Activated T-helper 1 cell treated with Interleukin-2 at 50 U/mL for 16 hours (primary cell): ENCODE data around the gene STX4.

ENCODE experiments used
- DNase-seq: peaks from one replicate; pipeline ENCODE4 v3.0.0-alpha.2; 2020; ENCODE audit warnings: low read depth

STX4 gene

GRCh38 chr16:31032736-31033708, at the start of gene STX4:
STX4 (plus strand) TSS chr16:31033558; CDS start chr16:31033806, 248 bp downstream.
- DNase-seq: peak; percentile 95

- no peak for DNase-seq
Observed at GRCh38 chr16:30983898-30984610, 49.3 kb upstream of the STX4 start.

GRCh38 chr16:30984669-30985400, 48.5 kb upstream of the STX4 start, which contains the start of gene HSD3B7:
HSD3B7 (plus strand) TSS chr16:30985207; CDS start chr16:30985659, 452 bp downstream.
- DNase-seq: peak; percentile 69

GRCh38 chr16:30985401-30986128, 47.8 kb upstream of the STX4 start:
- no peak for DNase-seq

- no peak for DNase-seq
Observed at GRCh38 chr16:30986129-30986991, 47.0 kb upstream of the STX4 start.

GRCh38 chr16:30987581-30988190, 45.7 kb upstream of the STX4 start:
- DNase-seq: no peak

- DNase-seq: no peak
Observed at GRCh38 chr16:30989469-30990047, 43.8 kb upstream of the STX4 start.

GRCh38 chr16:30990105-30990504, 43.3 kb upstream of the STX4 start:
- DNase-seq: no peak

- no peak for DNase-seq
Observed at GRCh38 chr16:30991052-30991451, 42.3 kb upstream of the STX4 start.

- no peak for DNase-seq
Observed at GRCh38 chr16:30992276-30992780, 41.0 kb upstream of the STX4 start.

GRCh38 chr16:30992931-30993816, 40.2 kb upstream of the STX4 start:
- no peak for DNase-seq

GRCh38 chr16:30995927-30996323, 37.4 kb upstream of the STX4 start:
- no peak for DNase-seq

GRCh38 chr16:30996324-30996984, 36.9 kb upstream of the STX4 start:
- DNase-seq: no peak

GRCh38 chr16:30996985-30997724, 36.2 kb upstream of the STX4 start:
- DNase-seq: peak; percentile 71

- DNase-seq: no peak
Observed at GRCh38 chr16:30997725-30998711, 35.3 kb upstream of the STX4 start.
